CD4-positive, alpha-beta memory T cell (primary cell): ENCODE measurements around the gene RAPGEF4. TPM values are rescaled to one million over a fixed set of nuclear protein-coding genes. Genes with fewer than 3 reads are reported as not detected.

Experiments used
- CTCF ChIA-PET: fragments of 350-600 bp; sonication (Branson Sonifier 250); formaldehyde crosslinking; loops from one replicate; lab custom pipeline; 2021; ENCODE audit warnings: inconsistent platforms; ENCODE audit not compliant: partially characterized antibody; lab: Charles Lee
- POLR2A ChIA-PET: fragments of 350-600 bp; sonication (Branson Sonifier 250); formaldehyde crosslinking; loops from one replicate; lab custom pipeline; 2021; ENCODE audit not compliant: partially characterized antibody; lab: Charles Lee
- DNase-seq, 5 donors: peaks; one replicate each; pipeline versions ENCODE4 v3.0.0 to v3.0.0-alpha.2; 2020 to 2022; ENCODE audit warnings: mixed read lengths in 1 of 5
- H3K27ac ChIP-seq: one replicate; pipeline ENCODE4 v1.7.0; 2013; ENCODE audit warnings: low read depth, low read length
- H3K27me3 ChIP-seq: 2 replicates; pipeline ENCODE4 v1.7.0; 2013; ENCODE audit warnings: mild to moderate bottlenecking, low read length, moderate library complexity; ENCODE audit not compliant: insufficient read depth
- H3K36me3 ChIP-seq: 2 replicates; pipeline ENCODE4 v1.7.0; 2013; ENCODE audit warnings: mild to moderate bottlenecking, low read length, moderate library complexity; ENCODE audit not compliant: insufficient read depth
- H3K4me1 ChIP-seq: 2 replicates; pipeline ENCODE4 v1.7.0; 2013; ENCODE audit warnings: mild to moderate bottlenecking, low read length, moderate library complexity; ENCODE audit not compliant: insufficient read depth
- H3K4me3 ChIP-seq, 2 donors: one replicate each; pipeline ENCODE4 v1.7.0; 2013; ENCODE audit warnings: low read length in 2 of 2, mild to moderate bottlenecking in 1 of 2
- H3K9me3 ChIP-seq, 2 donors: one replicate each; pipeline ENCODE4 v1.7.0; 2013; ENCODE audit warnings: low read length in 2 of 2, control low read depth in 1 of 2; ENCODE audit not compliant: control insufficient read depth in 1 of 2
- H3K27ac Mint-ChIP-seq, 7 donors: one replicate each; pipeline ENCODE4 v1.8.0; 2020 to 2021; ENCODE audit warnings: mixed read lengths in 7 of 7, mild to moderate bottlenecking in 6 of 7, inconsistent platforms in 3 of 7, moderate library complexity in 3 of 7
- H3K27me3 Mint-ChIP-seq, 2 donors: one replicate each; pipeline ENCODE4 v1.8.0; 2020 to 2021; ENCODE audit warnings: mixed read lengths in 2 of 2
- H3K36me3 Mint-ChIP-seq, 2 donors: one replicate each; pipeline ENCODE4 v1.8.0; 2020 to 2021; ENCODE audit warnings: mixed read lengths in 2 of 2, inconsistent platforms in 1 of 2, mild to moderate bottlenecking in 1 of 2
- H3K4me1 Mint-ChIP-seq, 4 donors: one replicate each; pipeline ENCODE4 v1.8.0; 2020 to 2021; ENCODE audit warnings: mixed read lengths in 4 of 4, mild to moderate bottlenecking in 1 of 4
- H3K4me3 Mint-ChIP-seq, 8 donors: one replicate each; pipeline ENCODE4 v1.8.0; 2020 to 2021; ENCODE audit warnings: mixed read lengths in 8 of 8, mild to moderate bottlenecking in 7 of 8, moderate library complexity in 6 of 8, inconsistent platforms in 3 of 8
- H3K9me3 Mint-ChIP-seq, 8 donors: one replicate each; pipeline ENCODE4 v1.8.0; 2020 to 2021; ENCODE audit warnings: mixed read lengths in 8 of 8, mild to moderate bottlenecking in 5 of 8, inconsistent platforms in 3 of 8, moderate library complexity in 1 of 8
- intact Hi-C: fragments of 100-400 bp; cut with micrococcal nuclease; formaldehyde crosslinking; loops from one replicate; pipeline ENCODE4 v1.15.1; 2023
- polyA plus RNA-seq, 2 donors: library from polyadenylated mRNA; unstranded; fragments of 300-500 nt; fragmentation: Illumina TruSeq; gene quantifications; one replicate each; pipeline ENCODE4 v1.2.3, GENCODE V29; 2021
- total RNA-seq, 2 experiments: library from RNA; stranded (reverse); gene quantifications; one replicate each; pipeline ENCODE4 v1.2.3, GENCODE V29; 2021

Gene RAPGEF4
- total and polyA plus RNA-seq, 4 experiments from 2014 or later, result not detected

DNA sequence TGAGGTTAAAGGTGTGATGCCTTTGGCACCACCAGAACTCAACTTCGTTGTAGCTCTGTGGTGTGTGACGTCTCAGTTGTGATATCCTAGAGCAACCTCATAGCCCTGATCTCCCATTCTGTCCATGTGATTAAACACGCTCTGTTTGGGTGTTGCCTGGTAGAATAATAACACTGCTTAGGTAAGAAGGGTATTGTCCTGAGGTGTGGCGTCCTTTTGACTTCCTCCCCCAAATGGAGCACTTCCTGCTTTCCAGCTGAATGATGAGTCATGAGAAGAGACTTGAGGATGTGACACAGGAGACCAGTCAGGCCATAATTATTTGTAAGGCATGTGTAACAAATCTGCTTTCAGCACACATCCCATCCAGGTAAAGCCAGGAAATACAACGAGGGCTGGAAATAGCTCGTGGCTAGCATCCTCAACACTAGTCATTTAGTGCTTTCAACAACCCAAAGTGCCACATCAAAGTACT lies 100.7 kb downstream of the RAPGEF4 start:
- H3K9me3 ChIP-seq, result no peaks in the 10 kb centered on the region
- H3K27me3 ChIP-seq, result no peaks in the 10 kb centered on the region
- intact Hi-C loops, result no loop called here
- ChIA-PET POLR2A (interaction anchor here (0.7 kb wide), 1 partner anchor 243 kb away, joined by 3 read pairs; no protein-coding TSS in a partner anchor), CTCF (no interaction called here)
- peaks cover 0 to 4% (median 0%) of the 10 kb centered on the region in 8 donors for H3K9me3 Mint-ChIP-seq
- H3K4me1 ChIP-seq, result no peaks in the 10 kb centered on the region
- DNase-seq, result no peak
- no peak overlapping the region for H3K27ac Mint-ChIP-seq
- H3K36me3 Mint-ChIP-seq, result no peaks in the 10 kb centered on the region
- H3K4me3 ChIP-seq, result no peak overlapping the region
- H3K4me1 Mint-ChIP-seq, result no peaks in the 10 kb centered on the region
- H3K36me3 ChIP-seq, result no peaks in the 10 kb centered on the region
- H3K27me3 Mint-ChIP-seq, result peaks cover 7 to 18% of the 10 kb centered on the region in 2 donors
- no peak overlapping the region for H3K27ac ChIP-seq
- H3K4me3 Mint-ChIP-seq, result no peak overlapping the region

DNA sequence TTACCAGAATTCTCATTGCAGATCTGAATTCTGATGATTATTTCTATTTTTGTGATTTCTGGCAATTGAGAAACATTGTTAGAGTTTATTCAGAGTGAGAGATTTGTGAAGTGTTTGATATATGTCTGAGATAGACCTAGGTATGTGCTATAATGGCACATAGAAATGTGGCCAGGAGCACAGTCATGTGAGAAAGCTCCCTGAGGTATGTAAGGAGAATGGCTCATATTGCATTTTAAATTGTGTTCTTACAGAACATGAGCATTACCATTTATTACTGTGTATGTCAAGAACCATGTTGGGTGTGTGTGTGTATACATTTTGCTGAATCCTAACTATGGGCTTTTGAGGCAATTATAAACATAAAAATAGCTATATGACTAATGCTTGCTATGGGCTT lies 101.2 kb downstream of the RAPGEF4 start:
- Mint-ChIP-seq H3K9me3 (peaks cover 0 to 4% (median 0%) of the 10 kb centered on the region in 8 donors), H3K36me3 (no peaks in the 10 kb centered on the region), H3K27ac (no peak overlapping the region), H3K4me3 (no peak overlapping the region), H3K27me3 (peaks cover 7 to 16% of the 10 kb centered on the region in 2 donors), H3K4me1 (no peaks in the 10 kb centered on the region)
- Histone ChIP-seq H3K4me1 (no peaks in the 10 kb centered on the region), H3K36me3 (no peaks in the 10 kb centered on the region), H3K27me3 (no peaks in the 10 kb centered on the region), H3K4me3 (no peak overlapping the region), H3K9me3 (no peaks in the 10 kb centered on the region), H3K27ac (no peak overlapping the region)
- no peak for DNase-seq
- POLR2A ChIA-PET, result no interaction called here
- CTCF ChIA-PET, result no interaction called here
- intact Hi-C loops, result no loop called here

DNA sequence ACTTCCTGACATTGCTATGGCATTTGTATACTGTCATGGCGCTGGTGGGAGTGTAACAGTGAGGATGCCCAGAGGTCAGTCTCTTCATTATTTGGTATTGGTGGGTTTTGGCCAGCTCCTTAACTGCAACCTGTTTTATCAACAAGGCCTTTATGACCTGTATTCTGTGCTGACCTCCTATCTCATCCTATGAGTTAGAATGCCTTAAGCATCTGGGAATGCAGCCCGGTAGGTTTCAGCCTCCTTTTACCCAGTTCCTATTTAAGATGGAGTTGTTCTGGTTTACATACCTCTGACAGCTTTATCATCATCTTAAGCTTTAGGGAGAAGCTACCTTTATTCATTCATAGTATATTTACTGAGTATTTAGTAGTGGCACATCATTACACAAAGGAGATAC lies 103.8 kb downstream of the RAPGEF4 start:
- POLR2A ChIA-PET, result no interaction called here
- CTCF ChIA-PET, result interaction anchor here (1.8 kb wide), 1 partner anchor 10 kb away, joined by 4 read pairs; no protein-coding TSS in a partner anchor
- H3K4me1 ChIP-seq, result no peaks in the 10 kb centered on the region
- intact Hi-C loops, result no loop called here
- H3K4me3 ChIP-seq, result no peak overlapping the region
- H3K4me3 Mint-ChIP-seq, result no peak overlapping the region
- H3K27me3 ChIP-seq, result no peaks in the 10 kb centered on the region
- DNase-seq, result no peak
- H3K27me3 Mint-ChIP-seq, result peaks cover 5 to 13% of the 10 kb centered on the region in 2 donors
- H3K27ac Mint-ChIP-seq, result no peak overlapping the region
- H3K27ac ChIP-seq, result no peak overlapping the region
- H3K9me3 Mint-ChIP-seq, result peaks cover 0 to 4% (median 0%) of the 10 kb centered on the region in 8 donors
- H3K36me3 Mint-ChIP-seq, result no peaks in the 10 kb centered on the region
- H3K4me1 Mint-ChIP-seq, result no peaks in the 10 kb centered on the region
- no peaks in the 10 kb centered on the region for H3K9me3 ChIP-seq
- no peaks in the 10 kb centered on the region for H3K36me3 ChIP-seq

DNA sequence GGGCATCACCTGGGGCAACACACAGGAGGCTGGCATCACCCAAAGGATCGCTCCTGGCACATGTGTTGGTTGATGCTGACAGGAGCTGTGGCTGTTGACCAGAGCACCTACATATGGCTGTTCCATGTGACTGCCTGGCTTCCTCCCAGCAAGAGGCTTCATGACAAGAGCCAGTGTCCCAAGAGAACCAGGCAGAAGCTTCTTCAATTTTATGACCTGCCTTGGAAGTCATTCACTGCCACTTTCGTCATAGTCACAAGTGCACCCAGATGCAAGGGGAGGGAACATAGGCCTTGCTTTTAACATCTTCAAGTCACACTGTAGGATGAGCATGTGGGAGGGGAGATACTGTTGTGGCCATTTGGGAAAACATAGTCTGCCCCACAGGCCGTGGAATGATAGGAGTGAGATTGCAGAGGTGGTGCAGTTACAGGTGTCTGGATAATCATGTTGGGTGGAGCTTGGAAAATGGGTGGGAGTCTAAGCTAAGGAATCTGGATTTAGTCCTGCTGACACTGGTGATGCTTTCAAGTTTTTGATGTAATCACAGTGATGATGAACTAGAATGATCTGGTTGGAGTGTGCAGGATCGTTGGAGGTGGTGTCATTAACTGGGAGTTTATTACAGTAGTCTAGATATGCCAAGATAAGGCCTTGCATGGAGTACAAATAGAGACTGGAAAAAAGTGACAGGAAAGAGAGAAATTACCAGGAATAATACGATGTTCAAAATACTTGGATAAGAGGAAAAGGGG lies 107.0 kb downstream of the RAPGEF4 start:
- DNase-seq, result no peak
- H3K4me3 Mint-ChIP-seq, result no peak overlapping the region
- intact Hi-C loops, result no loop called here
- H3K27ac Mint-ChIP-seq, result no peak overlapping the region
- peaks cover 0 to 2% (median 0%) of the 10 kb centered on the region in 8 donors for H3K9me3 Mint-ChIP-seq
- ChIA-PET CTCF (no interaction called here), POLR2A (no interaction called here)
- H3K36me3 Mint-ChIP-seq, result no peaks in the 10 kb centered on the region
- Histone ChIP-seq H3K4me3 (no peak overlapping the region), H3K9me3 (no peaks in the 10 kb centered on the region), H3K27me3 (no peaks in the 10 kb centered on the region), H3K27ac (no peak overlapping the region), H3K36me3 (no peaks in the 10 kb centered on the region), H3K4me1 (no peaks in the 10 kb centered on the region)
- peaks cover under 1 to 3% of the 10 kb centered on the region in 2 donors for H3K27me3 Mint-ChIP-seq
- H3K4me1 Mint-ChIP-seq, result no peaks in the 10 kb centered on the region

DNA sequence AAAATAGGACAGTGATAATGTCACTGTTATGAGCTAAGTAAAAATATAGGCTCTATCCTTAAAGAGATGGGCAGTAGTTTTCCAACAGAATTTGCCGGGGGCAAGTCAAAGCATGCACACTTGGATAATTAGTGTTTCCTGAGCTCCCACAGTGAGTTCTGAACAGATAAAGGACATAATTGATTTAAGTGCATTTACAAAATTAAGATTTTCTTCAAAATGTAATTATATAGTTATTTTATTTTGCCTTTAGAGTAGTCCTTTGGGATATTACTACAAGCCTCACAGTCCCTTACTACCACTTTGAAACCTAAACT lies 107.6 kb downstream of the RAPGEF4 start:
- Mint-ChIP-seq H3K9me3 (peaks cover 0 to 2% (median 0%) of the 10 kb centered on the region in 8 donors), H3K36me3 (no peaks in the 10 kb centered on the region), H3K4me3 (no peak overlapping the region), H3K27ac (no peak overlapping the region), H3K4me1 (no peaks in the 10 kb centered on the region), H3K27me3 (peaks cover 0 to 3% of the 10 kb centered on the region in 2 donors)
- ChIA-PET CTCF (no interaction called here), POLR2A (no interaction called here)
- intact Hi-C loops, result no loop called here
- H3K9me3 ChIP-seq, result no peaks in the 10 kb centered on the region
- no peaks in the 10 kb centered on the region for H3K27me3 ChIP-seq
- no peak overlapping the region for H3K27ac ChIP-seq
- H3K4me3 ChIP-seq, result no peak overlapping the region
- H3K4me1 ChIP-seq, result no peaks in the 10 kb centered on the region
- DNase-seq, result no peak
- H3K36me3 ChIP-seq, result no peaks in the 10 kb centered on the region

DNA sequence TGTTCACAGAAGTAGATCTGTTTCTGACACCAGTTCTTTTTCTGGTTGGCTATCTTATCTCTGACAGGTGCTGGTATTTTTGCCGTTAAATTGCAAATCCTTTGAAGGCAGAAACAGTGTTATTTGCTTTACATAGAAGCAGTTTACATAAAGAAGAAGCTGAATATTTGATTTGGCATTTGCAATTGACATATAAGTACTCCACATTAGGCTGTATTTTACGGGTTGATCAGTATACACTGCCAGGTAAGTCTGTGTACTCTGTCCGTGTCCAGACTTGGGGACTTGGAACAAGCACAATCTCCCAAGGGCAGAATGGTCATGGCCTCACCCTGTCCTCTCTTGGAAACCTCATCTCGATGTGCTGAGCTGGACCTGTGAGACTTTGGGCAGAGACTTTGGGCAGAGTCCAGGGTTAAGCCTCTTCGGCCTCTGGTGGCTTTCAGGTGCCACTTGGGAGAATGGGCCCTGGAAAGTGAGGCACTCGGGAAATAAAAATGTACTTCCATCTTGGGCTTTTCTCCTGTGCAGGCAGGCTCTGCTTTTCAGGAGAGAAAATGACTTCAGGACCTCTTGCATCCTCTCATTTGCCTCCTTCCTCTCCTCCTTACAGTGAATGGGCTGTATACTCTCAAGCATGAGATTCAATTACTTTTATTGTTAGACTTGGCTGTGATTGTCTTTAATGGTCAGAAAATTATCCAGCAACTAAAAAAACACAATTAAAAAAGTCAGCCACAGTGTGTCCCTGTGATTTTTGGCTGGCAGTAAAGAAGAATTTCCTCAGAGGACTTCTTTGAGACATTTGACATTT lies 108.5 kb downstream of the RAPGEF4 start:
- Histone ChIP-seq H3K9me3 (no peaks in the 10 kb centered on the region), H3K27me3 (no peaks in the 10 kb centered on the region), H3K4me3 (no peak overlapping the region), H3K4me1 (no peaks in the 10 kb centered on the region), H3K27ac (no peak overlapping the region), H3K36me3 (no peaks in the 10 kb centered on the region)
- H3K36me3 Mint-ChIP-seq, result no peaks in the 10 kb centered on the region
- ChIA-PET POLR2A (no interaction called here), CTCF (no interaction called here)
- peaks cover 0 to 3% of the 10 kb centered on the region in 2 donors for H3K27me3 Mint-ChIP-seq
- H3K4me1 Mint-ChIP-seq, result no peaks in the 10 kb centered on the region
- H3K4me3 Mint-ChIP-seq, result no peak overlapping the region
- peaks cover 0 to 2% (median 0%) of the 10 kb centered on the region in 8 donors for H3K9me3 Mint-ChIP-seq
- intact Hi-C loops, result no loop called here
- H3K27ac Mint-ChIP-seq, result no peak overlapping the region
- no peak for DNase-seq

DNA sequence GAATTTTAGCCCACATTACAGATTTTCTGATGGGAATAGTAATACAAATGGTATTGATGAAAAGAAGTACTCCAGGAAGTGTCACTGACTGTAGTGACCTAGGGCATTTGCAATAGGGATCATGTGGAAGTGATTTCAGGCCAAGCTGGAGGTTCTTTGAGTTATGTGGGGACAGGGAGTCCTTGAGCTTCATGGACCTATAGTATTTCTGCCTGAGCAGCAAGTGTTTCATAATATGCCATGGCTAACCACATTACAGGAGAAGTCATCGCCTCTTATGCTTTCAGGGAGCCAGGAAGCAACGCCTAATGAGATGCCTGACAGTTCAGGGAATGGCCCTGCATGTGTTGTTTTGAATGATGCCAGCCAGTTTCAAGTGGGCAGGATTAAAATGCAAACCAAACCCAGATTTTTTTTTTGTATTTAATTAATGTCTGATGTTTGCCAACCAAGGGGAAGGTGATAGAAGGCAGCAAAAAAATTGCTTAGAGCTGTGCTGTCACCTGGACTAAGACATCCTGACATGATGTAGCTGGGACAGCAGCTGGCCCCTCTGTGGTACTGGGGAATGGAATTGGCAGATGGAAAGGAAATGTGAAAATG lies 109.5 kb downstream of the RAPGEF4 start:
- DNase-seq, result no peak
- Histone ChIP-seq H3K36me3 (no peaks in the 10 kb centered on the region), H3K4me3 (no peak overlapping the region), H3K27ac (no peak overlapping the region), H3K9me3 (no peaks in the 10 kb centered on the region), H3K27me3 (no peaks in the 10 kb centered on the region), H3K4me1 (no peaks in the 10 kb centered on the region)
- H3K4me1 Mint-ChIP-seq, result no peaks in the 10 kb centered on the region
- H3K27ac Mint-ChIP-seq, result no peak overlapping the region
- no peaks in the 10 kb centered on the region for H3K36me3 Mint-ChIP-seq
- H3K9me3 Mint-ChIP-seq, result peaks cover 0 to 2% (median 0%) of the 10 kb centered on the region in 8 donors
- no peak overlapping the region for H3K4me3 Mint-ChIP-seq
- H3K27me3 Mint-ChIP-seq, result peaks cover 0 to 3% of the 10 kb centered on the region in 2 donors
- intact Hi-C loops, result no loop called here
- ChIA-PET POLR2A (no interaction called here), CTCF (no interaction called here)
